C4-2B (cell line): ENCODE data around the gene ARL6IP4.

ENCODE experiments used
- H3K27ac ChIP-seq: fragments of 450-650 bp; 2 replicates; pipeline ENCODE4 v1.5.1; 2017
- ZFX ChIP-seq: fragments of 450-650 bp; IDR thresholded peaks from 2 replicates; pipeline ENCODE4 v1.6.1; 2017
- TF ChIP-seq, protein P1 (sequence below): fragments of 450-650 bp; conservative IDR thresholded peaks from 2 replicates; pipeline ENCODE4 v1.5.1; 2017; ENCODE audit warnings: mild to moderate bottlenecking

ARL6IP4 gene

DNA sequence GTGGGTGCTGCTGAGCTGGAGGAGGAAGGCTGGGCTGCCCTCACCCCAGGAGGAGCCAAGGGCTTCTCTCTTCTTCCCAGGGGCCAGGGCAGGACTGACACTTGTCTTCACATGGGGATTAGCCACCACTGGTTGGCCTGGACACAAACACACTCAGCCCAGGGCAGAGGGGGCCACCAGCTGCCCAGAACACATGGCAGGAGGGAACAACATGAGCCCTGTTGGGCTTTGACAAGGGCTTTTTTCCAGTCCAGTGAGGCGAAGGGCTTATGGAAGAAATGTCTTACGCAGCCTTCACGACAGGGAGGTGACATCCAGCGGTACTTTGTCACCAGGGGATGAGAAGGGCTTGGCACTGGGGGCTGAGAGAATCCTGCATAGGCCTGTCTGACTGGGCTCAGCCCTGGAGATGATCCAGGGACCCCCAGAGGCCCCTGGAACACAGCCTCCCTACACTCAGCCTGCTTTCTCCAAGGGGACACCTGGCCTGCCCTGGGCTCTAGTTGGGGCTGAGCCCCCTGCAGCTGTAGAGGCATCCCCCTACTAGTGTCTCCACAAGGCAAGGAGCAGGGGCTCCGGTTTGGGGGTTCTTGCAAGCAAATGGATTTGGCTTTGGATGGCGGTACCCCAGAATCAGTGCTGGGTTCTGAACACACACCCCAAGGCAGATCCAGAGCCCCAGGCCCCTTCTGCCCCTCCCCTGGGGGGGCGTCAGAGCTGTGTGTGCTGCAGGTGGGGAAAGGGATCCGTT lies 18.9 kb downstream of the ARL6IP4 start:
- TF ChIP-seq, protein P1, sequence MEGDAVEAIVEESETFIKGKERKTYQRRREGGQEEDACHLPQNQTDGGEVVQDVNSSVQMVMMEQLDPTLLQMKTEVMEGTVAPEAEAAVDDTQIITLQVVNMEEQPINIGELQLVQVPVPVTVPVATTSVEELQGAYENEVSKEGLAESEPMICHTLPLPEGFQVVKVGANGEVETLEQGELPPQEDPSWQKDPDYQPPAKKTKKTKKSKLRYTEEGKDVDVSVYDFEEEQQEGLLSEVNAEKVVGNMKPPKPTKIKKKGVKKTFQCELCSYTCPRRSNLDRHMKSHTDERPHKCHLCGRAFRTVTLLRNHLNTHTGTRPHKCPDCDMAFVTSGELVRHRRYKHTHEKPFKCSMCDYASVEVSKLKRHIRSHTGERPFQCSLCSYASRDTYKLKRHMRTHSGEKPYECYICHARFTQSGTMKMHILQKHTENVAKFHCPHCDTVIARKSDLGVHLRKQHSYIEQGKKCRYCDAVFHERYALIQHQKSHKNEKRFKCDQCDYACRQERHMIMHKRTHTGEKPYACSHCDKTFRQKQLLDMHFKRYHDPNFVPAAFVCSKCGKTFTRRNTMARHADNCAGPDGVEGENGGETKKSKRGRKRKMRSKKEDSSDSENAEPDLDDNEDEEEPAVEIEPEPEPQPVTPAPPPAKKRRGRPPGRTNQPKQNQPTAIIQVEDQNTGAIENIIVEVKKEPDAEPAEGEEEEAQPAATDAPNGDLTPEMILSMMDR = no peak
- no peak for TF ChIP-seq ZFX
- no peak overlapping the region for H3K27ac ChIP-seq

DNA sequence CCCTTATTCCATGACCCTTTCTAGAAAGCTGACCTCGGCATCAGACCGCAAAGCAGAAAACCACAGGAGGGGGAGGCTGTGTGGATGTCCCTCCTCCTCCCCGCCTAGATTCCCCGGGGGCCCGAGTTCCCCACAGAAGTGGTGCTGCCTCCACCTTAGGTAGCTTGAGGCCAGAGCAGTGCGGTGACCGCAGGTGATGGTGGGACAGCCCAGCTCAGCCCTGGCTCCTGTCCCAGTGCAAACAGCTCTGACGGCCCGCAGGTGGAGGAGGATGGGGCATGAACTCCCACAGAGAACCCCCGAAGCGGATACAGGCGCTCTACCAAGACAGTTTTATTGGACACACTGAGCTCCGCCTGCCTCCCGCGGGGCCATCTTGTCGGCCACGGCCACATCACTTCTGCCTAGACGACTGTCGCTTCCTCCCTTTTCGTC lies 19.5 kb downstream of the ARL6IP4 start:
- no peak overlapping the region for H3K27ac ChIP-seq
- TF ChIP-seq ZFX = no peak
- TF ChIP-seq, protein P1 = no peak

DNA sequence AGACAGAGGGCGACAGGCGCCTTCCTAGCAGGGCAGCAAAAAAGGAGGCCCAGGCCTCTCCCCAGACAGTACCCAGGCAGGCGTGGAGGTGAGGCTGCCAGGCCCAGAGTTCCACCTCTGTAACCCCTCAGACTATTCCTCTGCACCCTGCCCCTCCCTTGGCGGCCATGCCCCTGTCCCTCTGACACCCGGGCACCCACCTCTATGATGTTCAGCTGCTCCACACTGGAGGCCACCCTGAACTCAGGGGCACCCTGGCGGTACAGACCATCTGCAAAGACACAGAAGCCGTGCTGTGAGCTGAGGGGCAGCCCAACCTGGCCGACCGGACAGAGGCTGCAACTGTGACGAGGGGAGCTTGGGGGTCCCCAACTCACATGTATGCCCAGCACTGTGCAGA lies 20.1 kb downstream of the ARL6IP4 start:
- no peak overlapping the region for H3K27ac ChIP-seq

DNA sequence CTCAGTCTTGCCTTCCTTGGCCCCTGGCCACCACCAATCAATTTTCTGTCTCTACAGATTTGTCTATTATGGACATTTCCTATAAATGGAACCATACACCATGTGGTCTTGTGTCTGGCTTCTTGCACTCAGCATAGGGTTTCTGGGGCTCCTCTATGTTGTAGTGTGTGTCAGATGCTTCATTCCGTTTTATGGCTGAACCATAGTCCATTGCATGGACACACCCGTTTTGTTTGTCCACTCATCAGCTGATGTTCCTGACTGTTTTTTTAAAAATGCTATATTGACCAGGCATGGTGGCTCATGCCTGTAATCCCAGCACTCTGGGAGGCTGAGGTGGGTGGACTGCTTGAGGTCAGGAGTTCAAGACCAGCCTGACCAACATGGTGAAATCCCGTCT lies 21.0 kb downstream of the ARL6IP4 start:
- TF ChIP-seq ZFX = no peak
- TF ChIP-seq, protein P1 = no peak
- no peak overlapping the region for H3K27ac ChIP-seq

More for the DNA sequence above, 20.1 kb downstream of the ARL6IP4 start:
- TF ChIP-seq, protein P1 = no peak
- TF ChIP-seq ZFX = no peak

DNA sequence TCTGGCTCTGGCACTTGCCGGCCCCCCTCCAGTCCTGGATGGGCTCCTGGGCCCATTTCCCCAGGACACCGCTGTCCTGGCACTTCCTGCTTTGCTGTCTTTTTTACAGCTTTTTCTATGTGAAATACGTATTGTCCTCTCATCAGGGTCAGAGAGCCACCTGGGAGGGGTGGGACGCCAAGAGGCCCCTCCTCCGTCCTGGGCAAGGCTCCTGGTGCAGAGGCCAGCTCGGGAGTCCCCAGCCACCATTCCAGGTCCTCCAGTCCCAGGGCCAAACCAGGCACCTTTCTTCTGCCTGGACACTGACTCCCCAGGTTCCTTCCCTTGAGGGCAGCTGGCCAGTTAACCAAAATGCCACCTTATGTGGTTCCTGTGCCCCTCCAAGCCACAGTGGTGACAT lies 22.8 kb downstream of the ARL6IP4 start:
- no peak for TF ChIP-seq ZFX
- TF ChIP-seq, protein P1 = no peak
- H3K27ac ChIP-seq = no peak overlapping the region

DNA sequence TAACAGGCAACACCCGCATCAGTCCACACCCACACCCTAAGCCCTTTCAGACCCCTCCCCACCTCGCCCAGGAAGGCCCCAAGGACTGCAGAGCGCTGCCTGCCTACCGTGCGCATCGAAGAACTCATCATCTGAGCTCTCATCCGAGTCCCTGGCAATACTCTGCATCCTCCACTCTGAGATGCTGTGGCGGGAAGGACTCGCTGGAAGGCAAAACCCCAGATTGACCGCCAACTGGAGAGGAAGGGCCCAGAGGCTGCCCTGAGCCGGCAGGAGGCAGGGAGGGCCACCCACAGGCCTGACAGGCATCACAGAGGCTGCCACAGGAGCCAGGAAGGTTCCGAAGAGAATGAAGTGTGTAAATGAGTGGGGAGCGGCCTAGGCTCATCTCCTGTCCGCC lies 23.8 kb downstream of the ARL6IP4 start:
- TF ChIP-seq ZFX = no peak
- TF ChIP-seq, protein P1 = no peak
- no peak overlapping the region for H3K27ac ChIP-seq

DNA sequence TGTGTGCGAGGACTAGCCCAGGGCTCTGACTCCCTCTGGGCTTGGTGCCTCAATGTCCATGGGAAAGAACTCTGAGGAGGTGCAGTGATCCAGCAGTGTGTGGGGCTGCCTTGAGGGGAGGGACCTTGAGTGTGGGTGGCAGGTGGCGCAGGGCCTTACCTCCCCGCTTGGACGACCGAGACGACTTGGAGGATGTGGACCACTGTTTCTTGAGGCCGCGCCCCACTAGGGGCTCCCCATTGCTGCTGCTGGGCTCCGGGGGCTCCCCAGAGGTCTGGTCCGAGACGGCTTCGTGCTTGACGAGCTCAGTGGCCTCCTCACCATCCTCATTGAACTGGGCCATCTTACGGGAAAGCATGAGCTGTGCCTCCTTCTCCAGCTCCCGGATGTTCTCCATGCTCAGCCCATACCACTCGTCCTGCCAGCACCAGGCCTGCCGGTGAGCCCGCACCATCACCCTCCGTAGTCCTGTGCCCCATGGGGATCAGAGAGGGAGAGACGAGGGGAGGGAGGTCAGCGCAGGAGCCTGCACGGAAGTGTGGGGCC lies 24.7 kb downstream of the ARL6IP4 start:
- TF ChIP-seq, protein P1 = no peak
- TF ChIP-seq ZFX = no peak

More for the DNA sequence above, 24.7 kb downstream of the ARL6IP4 start:
- H3K27ac ChIP-seq = no peak overlapping the region
